ENCODE data around the gene LIME1. TPM values are rescaled to one million over a fixed set of nuclear protein-coding genes. Genes with fewer than 3 reads are reported as not detected.

The LIME1 gene
- total RNA-seq, 1 donor from 2014 or later = 15.7 TPM

DNA sequence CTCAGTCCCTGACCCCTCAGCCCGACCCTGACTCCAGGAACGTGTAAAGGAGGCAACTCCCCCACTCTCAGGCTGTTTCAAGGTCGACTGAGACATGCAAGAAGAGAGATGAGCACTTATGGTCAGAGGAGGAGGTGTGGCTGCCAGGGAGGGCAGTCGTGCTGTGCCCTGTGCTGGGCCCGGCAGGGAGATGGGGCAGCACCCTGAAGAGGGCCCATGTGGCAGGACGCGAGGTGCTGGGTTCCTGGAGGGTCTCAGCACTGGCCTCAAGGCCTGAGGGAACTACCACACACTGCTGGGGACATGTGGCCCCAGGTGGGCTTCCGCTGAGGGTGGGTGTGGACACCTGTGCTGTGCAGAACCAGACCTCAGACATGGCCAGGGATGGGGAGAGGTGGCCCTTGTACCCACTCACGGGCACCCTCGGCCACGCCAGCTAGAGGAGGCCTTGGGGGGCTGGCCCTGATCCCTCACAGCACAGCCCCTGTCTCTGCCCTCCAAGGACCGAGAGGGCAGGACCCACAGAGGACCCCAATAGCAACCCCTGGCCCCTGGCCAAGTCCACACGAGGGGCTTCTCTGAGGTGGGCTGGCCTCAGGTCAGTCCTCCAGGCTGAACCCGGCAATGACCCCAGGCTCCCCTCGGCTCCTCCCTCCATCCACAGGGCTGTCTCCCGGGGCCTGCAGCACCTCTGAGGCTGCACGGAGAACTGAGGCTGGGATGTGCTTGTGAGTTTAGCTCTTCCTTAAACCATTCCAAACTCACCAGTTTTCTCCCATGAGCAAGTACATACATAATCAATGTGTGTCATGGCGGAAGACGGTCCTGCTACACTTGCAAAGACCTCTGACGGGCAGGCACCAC, 11.8 kb downstream of the LIME1 start:
- no peak overlapping the region for H3K4me3 Mint-ChIP-seq (ENCODE audit: low read depth)
- H3K27ac Mint-ChIP-seq = no peak overlapping the region
- no peaks in the 10 kb centered on the region for H3K9me3 Mint-ChIP-seq
- intact Hi-C loops (cut with micrococcal nuclease) = no loop called here
- peaks cover 9% of the 10 kb centered on the region for H3K4me1 Mint-ChIP-seq (ENCODE audit: low read depth)
- H3K36me3 Mint-ChIP-seq (ENCODE audit: low read depth) = peaks cover 6% of the 10 kb centered on the region
- H3K27me3 Mint-ChIP-seq (ENCODE audit: low read depth) = no peaks in the 10 kb centered on the region
- DNase-seq (ENCODE audit: low spot score) = no peak

DNA sequence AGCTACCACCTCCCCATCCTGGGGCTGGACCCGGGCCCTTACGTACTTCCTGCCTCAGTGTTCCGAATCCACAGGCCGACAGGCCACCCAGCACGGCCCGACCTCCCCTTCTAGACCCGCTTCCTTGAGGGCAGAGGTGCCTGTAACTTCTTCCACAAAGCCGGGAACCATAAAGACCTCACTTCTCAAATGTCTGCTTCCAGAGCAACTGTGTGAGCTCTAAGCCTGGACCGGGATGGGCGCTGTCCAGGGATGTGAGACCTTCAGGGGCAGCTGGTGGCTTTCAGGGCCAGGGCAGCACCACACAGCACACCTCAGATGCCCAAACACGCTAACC, 12.4 kb downstream of the LIME1 start:
- Mint-ChIP-seq H3K4me1 (ENCODE audit: low read depth) (peaks cover 9% of the 10 kb centered on the region), H3K27me3 (ENCODE audit: low read depth) (no peaks in the 10 kb centered on the region), H3K27ac (no peak overlapping the region), H3K36me3 (ENCODE audit: low read depth) (no peaks in the 10 kb centered on the region), H3K9me3 (no peaks in the 10 kb centered on the region), H3K4me3 (ENCODE audit: low read depth) (no peak overlapping the region)
- intact Hi-C loops (cut with micrococcal nuclease) = no loop called here
- DNase-seq (ENCODE audit: low spot score) = no peak

DNA sequence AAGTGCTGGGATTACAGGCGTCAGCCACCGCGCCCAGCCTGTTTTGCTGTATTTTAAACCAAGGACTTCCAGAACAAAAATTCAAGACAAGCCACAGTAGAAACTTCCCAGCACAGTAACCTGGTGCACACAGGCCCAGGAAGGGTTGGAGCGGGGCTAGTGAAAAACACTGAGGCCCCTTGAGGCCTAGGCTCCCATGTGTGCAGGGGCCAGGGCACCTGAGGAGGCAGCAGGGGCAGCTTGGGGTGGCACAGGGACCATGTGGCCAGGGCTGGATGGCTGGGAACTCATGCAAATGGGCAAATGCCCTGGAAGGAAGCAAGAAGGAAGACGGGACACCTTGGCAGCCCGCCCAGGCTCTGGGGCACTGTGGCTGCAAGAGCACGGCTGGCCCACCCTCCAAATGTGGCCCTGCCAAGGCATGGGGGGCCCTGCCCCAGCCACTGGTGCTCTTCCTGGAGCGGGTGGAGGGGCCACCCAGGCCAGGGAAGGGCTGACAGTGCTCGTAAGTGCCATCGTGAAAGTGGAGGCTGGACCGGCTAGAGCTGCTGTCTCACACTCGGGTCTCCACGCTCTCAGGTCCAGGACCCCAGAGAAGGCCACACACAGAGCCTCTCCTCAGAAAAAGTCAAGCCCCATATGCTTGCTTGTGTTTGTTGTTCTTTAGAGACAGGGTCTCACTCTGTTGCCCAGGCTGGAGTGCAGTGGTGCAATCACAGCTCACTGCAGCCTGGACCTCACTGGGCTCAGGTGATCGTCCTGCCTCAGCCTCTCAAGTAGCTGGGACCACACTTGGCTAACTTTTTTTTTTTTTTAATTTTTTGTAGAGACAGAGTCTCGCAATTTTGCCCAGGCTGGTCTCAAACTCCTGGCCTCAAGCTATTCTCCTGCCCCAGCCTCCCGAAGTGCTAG, 13.4 kb downstream of the LIME1 start:
- no peak for DNase-seq (ENCODE audit: low spot score)
- intact Hi-C loops (cut with micrococcal nuclease) = no loop called here
- Mint-ChIP-seq H3K27ac (peak overlapping the region; percentile 55), H3K27me3 (ENCODE audit: low read depth) (no peaks in the 10 kb centered on the region), H3K9me3 (no peaks in the 10 kb centered on the region), H3K36me3 (ENCODE audit: low read depth) (no peaks in the 10 kb centered on the region), H3K4me3 (ENCODE audit: low read depth) (no peak overlapping the region), H3K4me1 (ENCODE audit: low read depth) (peaks cover 9% of the 10 kb centered on the region)

DNA sequence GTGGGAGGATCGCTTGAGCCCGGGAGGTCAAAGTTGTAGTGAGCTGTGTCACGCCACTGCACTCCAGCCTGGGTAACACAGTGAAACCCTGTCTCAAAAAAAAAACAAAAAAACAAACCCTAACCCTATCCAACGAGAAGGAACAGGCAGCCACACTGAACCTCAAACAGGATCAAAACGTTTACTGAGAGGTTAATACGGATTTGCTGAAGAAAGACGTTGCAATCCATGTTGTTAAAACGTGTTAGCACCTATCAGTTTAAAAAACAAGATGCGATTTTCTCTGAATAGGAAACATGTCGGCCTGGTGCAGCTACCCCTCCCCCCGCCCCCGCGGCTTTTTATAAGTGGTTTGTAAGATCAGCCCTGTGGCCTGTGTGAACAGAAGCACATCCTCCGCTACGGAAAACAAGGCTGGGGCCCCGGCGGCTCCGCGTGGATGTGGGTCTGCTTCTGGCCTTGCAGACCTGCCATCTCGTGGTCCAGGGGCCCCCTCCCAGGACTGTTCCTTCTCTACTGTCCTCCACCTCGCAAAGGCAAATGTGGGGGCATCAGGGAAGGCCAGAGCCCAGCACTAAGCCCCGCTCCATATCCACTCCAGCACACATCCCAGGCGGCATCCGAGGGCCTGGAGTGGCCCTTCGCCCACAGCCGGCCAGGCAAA, 14.5 kb downstream of the LIME1 start:
- H3K9me3 Mint-ChIP-seq = no peaks in the 10 kb centered on the region
- H3K36me3 Mint-ChIP-seq (ENCODE audit: low read depth) = no peaks in the 10 kb centered on the region
- DNase-seq (ENCODE audit: low spot score) = peak; percentile 44
- H3K27me3 Mint-ChIP-seq (ENCODE audit: low read depth) = peaks cover 2% of the 10 kb centered on the region
- peak overlapping the region; percentile 30 for H3K4me3 Mint-ChIP-seq (ENCODE audit: low read depth)
- H3K27ac Mint-ChIP-seq = peak overlapping the region; percentile 82
- H3K4me1 Mint-ChIP-seq (ENCODE audit: low read depth) = peaks cover 10% of the 10 kb centered on the region
- intact Hi-C loops (cut with micrococcal nuclease) = no loop called here

DNA sequence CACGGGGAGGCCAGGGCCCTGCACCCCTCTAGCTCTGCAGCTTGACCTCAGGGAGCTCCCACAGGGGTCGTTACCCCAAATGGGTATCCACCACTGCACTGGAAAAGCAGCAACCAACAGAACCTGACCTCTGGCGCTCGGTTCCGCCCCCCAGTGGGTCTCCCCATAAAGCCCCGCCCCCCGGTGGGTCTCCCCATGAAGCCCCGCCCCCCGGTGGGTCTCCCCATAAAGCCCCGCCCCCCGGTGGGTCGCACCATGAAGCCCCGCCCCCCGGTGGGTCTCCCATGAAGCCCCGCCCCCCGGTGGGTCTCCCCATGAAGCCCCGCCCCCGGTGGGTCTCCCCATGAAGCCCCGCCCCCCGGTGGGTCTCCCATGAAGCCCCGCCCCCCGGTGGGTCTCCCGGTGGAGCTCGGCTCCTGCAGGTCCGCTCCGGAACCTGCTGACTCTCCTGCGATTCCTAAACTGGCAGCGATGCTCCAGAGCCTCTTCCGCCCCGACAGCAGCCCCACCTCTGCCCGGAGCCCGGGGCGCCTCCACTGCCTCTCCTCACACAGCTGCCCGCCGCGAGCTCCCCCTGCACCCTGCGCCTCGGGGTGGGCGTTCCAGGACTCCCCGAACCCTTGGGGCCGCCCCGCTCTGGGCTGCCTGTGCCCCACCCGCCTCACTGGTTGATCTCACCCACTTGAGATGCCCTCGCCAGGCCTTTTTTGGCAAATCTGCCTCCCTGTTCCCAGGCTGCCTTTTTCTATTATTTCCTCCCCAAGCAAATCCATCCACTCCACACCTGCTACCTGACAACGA, 15.2 kb downstream of the LIME1 start:
- intact Hi-C loops (cut with micrococcal nuclease) = no loop called here
- H3K4me1 Mint-ChIP-seq (ENCODE audit: low read depth) = peaks cover 15% of the 10 kb centered on the region
- peak overlapping the region; percentile 30 for H3K4me3 Mint-ChIP-seq (ENCODE audit: low read depth)
- H3K36me3 Mint-ChIP-seq (ENCODE audit: low read depth) = no peaks in the 10 kb centered on the region
- H3K27me3 Mint-ChIP-seq (ENCODE audit: low read depth) = peaks cover 3% of the 10 kb centered on the region
- no peaks in the 10 kb centered on the region for H3K9me3 Mint-ChIP-seq
- DNase-seq (ENCODE audit: low spot score) = no peak
- H3K27ac Mint-ChIP-seq = peak overlapping the region; percentile 82

DNA sequence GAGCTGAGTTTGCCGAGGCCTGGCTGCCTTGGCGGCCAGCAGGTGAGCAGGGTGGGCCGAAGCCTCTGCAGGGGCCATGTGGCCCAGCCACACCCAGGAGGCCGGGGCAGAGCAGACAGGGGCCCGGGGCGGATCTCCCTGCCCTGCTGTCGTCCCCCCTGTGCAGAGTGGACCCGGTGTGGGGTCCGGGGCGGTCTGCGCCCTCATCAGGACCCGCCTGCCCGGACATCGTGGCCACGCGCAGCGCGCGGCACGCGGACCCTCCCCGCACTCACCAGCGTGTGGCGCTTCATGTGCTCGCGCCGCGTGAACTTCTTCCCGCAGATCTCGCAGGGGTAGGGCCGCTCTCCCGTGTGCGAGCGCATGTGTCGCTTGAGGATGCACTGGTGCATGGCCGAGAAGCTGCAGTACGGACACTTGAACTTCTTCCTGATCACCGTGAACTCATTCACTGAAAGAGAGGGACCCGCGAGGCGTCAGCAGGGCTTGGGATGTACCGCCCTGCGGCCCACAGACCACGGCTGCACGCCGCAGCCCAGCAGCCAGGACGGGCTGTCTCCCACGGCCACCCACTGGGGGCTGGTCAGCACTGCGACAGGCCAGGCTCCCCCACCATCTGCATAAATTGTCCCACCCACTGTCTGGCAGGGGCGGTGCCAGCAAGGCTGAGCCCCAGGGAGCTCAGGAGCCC, 16.1 kb downstream of the LIME1 start:
- no peak overlapping the region for H3K4me3 Mint-ChIP-seq (ENCODE audit: low read depth)
- intact Hi-C loops (cut with micrococcal nuclease) = no loop called here
- H3K9me3 Mint-ChIP-seq = no peaks in the 10 kb centered on the region
- no peak overlapping the region for H3K27ac Mint-ChIP-seq
- no peak for DNase-seq (ENCODE audit: low spot score)
- H3K36me3 Mint-ChIP-seq (ENCODE audit: low read depth) = no peaks in the 10 kb centered on the region
- H3K27me3 Mint-ChIP-seq (ENCODE audit: low read depth) = peaks cover 6% of the 10 kb centered on the region
- peaks cover 16% of the 10 kb centered on the region for H3K4me1 Mint-ChIP-seq (ENCODE audit: low read depth)

DNA sequence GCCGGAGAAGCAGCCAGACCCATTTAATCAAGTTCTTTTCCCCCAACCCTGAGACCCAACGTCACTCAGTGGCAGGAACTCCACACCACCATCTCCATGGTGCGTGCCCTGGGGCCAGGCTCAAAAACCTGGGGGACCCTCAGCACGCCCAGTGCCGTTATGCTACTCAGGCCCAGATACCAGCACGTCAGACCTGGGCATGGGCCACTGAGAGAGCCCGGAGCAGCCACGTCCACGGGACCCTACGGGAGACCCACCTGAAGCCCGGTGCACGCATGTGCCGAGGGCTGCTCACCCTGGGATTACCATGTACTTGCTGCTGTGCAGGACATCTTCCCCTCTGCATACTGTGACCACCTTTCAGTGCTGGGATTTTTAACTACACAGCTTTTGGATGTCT, 16.9 kb downstream of the LIME1 start:
- Mint-ChIP-seq H3K4me3 (ENCODE audit: low read depth) (no peak overlapping the region), H3K4me1 (ENCODE audit: low read depth) (peaks cover 16% of the 10 kb centered on the region), H3K36me3 (ENCODE audit: low read depth) (no peaks in the 10 kb centered on the region), H3K27me3 (ENCODE audit: low read depth) (peaks cover 7% of the 10 kb centered on the region), H3K9me3 (no peaks in the 10 kb centered on the region), H3K27ac (no peak overlapping the region)
- intact Hi-C loops (cut with micrococcal nuclease) = no loop called here
- no peak for DNase-seq (ENCODE audit: low spot score)

DNA sequence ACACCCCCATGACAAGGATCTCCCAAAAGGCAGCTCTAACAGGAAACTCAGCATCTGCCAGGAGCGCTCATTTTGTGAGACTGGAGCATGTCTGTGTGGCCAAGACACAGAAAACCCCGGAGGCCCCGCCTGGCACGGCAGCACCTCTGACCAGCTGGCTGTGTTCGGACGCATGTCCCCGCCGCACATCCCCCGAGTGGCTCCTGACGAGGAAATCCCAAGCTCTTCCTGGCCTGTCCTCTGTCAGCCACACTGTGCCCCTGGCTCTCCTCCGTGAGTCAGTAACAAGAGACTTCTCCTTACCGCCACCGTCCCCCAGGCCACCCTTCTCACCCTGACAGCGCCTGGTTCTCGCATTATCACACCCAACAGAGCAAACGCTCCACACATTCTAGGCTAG, 17.5 kb downstream of the LIME1 start:
- intact Hi-C loops (cut with micrococcal nuclease) = no loop called here
- Mint-ChIP-seq H3K27ac (no peak overlapping the region), H3K27me3 (ENCODE audit: low read depth) (peaks cover 9% of the 10 kb centered on the region), H3K36me3 (ENCODE audit: low read depth) (no peaks in the 10 kb centered on the region), H3K9me3 (no peaks in the 10 kb centered on the region), H3K4me3 (ENCODE audit: low read depth) (no peak overlapping the region), H3K4me1 (ENCODE audit: low read depth) (peaks cover 16% of the 10 kb centered on the region)
- no peak for DNase-seq (ENCODE audit: low spot score)

DNA sequence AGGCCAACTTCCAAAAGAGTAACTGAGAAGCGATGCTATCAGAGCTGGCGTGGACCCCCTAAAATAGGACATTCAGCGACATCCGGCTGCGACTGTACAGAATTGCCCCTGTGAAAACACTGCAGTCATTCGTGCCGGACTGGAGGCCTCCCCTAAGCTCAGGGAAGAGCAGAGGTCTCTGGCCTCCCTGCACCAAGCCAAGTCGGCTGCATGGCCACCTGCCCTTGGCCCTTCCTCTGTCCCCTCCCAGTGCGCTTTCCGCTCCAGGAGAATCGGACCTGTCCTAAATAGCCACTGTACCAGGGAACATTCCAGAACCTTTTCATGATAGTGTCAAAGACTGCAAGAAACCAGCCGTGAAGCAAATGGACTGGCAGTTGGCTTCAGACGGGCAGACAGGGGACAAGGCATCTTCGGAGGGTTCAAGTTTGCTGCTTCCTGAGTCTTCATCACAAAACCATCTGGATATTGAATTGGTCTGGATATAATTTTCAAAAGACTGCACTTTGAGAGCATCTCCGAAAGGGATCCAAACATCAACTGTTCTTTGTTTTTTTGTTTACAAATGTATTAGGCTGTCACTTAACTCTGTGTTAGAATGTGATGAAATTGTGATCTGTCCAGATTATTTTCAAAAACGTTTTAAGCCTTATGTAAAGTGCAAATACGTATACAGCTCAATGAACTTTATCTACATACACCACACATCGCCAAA, 19.6 kb downstream of the LIME1 start:
- Mint-ChIP-seq H3K4me1 (ENCODE audit: low read depth) (peaks cover 12% of the 10 kb centered on the region), H3K9me3 (no peaks in the 10 kb centered on the region), H3K36me3 (ENCODE audit: low read depth) (no peaks in the 10 kb centered on the region), H3K27ac (no peak overlapping the region), H3K4me3 (ENCODE audit: low read depth) (no peak overlapping the region), H3K27me3 (ENCODE audit: low read depth) (peaks cover 13% of the 10 kb centered on the region)
- DNase-seq (ENCODE audit: low spot score) = no peak
- intact Hi-C loops (cut with micrococcal nuclease) = no loop called here

DNA sequence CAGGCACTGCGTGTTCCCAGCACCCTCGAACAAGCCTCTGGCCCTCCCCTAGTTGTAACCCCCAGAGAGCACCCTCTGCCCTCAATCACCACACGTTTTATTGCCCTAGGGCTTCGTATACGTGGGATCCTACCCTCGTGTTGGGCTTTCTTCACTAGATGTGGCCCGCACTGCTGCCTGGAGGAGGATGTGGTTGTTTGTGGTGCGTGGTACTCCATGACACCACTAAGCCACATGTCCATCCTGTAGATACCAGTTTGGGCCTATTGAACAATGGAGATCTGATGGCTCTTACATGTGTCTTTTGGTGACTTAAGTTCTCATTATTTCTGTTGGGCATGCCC, 20.2 kb downstream of the LIME1 start:
- H3K4me1 Mint-ChIP-seq (ENCODE audit: low read depth) = peaks cover 9% of the 10 kb centered on the region
- H3K9me3 Mint-ChIP-seq = no peaks in the 10 kb centered on the region
- DNase-seq (ENCODE audit: low spot score) = no peak
- H3K27me3 Mint-ChIP-seq (ENCODE audit: low read depth) = peaks cover 13% of the 10 kb centered on the region
- intact Hi-C loops (cut with micrococcal nuclease) = no loop called here
- no peak overlapping the region for H3K27ac Mint-ChIP-seq
- no peak overlapping the region for H3K4me3 Mint-ChIP-seq (ENCODE audit: low read depth)
- no peaks in the 10 kb centered on the region for H3K36me3 Mint-ChIP-seq (ENCODE audit: low read depth)

DNA sequence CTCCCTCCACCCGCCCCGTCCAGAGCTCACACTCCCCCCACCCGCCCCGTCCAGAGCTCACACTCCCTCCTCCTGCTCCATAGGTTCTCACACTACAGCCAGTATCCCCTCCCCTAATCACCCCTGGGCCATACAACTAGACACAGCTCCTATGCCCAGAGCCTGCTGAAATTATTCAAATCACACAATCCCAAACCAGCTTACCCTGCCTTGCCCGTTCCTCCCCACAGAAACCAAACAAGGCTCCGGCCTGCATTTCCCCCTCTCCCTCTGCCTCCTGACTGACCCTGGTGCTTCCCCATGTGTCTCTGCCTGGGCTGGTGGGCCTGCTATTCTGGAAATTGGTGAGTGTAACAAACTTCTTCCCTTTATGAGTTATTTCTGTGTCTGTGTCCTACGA, 21.7 kb downstream of the LIME1 start:
- DNase-seq (ENCODE audit: low spot score) = no peak
- Mint-ChIP-seq H3K4me1 (ENCODE audit: low read depth) (peaks cover 7% of the 10 kb centered on the region), H3K9me3 (no peaks in the 10 kb centered on the region), H3K4me3 (ENCODE audit: low read depth) (no peak overlapping the region), H3K27ac (no peak overlapping the region), H3K36me3 (ENCODE audit: low read depth) (no peaks in the 10 kb centered on the region), H3K27me3 (ENCODE audit: low read depth) (peaks cover 14% of the 10 kb centered on the region)
- intact Hi-C loops (cut with micrococcal nuclease) = no loop called here

Data from activated T-helper 2 cell treated with anti-CD3 and anti-CD28 coated beads, Interferon-gamma antibody, Interleukin-2, Interleukin-4, amounts not matched to agents 10 μg/mL and 5 μg/mL and 100 μg/mL, durations not matched to agents 14 hours and 24 hours and 36 hours (primary cell).